Psoas muscle (tissue), 8 donors: ENCODE results near the gene DIAPH3. TPM values are rescaled to one million over a fixed set of nuclear protein-coding genes. Genes with fewer than 3 reads are reported as not detected.

Experiments used
- ATAC-seq, 4 donors: fragments of 200-7000 bp; cut with Tn5 transposase; one replicate each; pipeline ENCODE4 v1.9.1; 2020; ENCODE audit warnings: moderate library complexity in 3 of 4, mild to moderate bottlenecking in 2 of 4
- DNase-seq, 2 donors: peaks; one replicate each; pipeline ENCODE4 v3.0.0-alpha.2; 2020
- H3K27ac ChIP-seq: fragments of 200-600 bp; one replicate; pipeline ENCODE4 v1.8.0; 2022
- H3K27me3 ChIP-seq, 3 donors: fragments of 200-600 bp in 1 of 3; one replicate each; pipeline versions ENCODE4 v1.6.1 to v1.8.0; 2013 to 2022; ENCODE audit warnings: low read length in 2 of 3, mild to moderate bottlenecking in 2 of 3, moderate library complexity in 1 of 3; ENCODE audit not compliant: insufficient read depth in 3 of 3
- H3K36me3 ChIP-seq, 2 donors: fragments of 200-600 bp in 1 of 2; one replicate each; pipeline versions ENCODE4 v1.6.1 to v1.8.0; 2013 to 2022; ENCODE audit warnings: low read depth in 1 of 2, mild to moderate bottlenecking in 1 of 2, moderate library complexity in 1 of 2; ENCODE audit not compliant: insufficient read depth in 1 of 2
- H3K4me1 ChIP-seq: fragments of 200-600 bp; one replicate; pipeline ENCODE4 v1.8.0; 2022
- H3K4me3 ChIP-seq: fragments of 200-600 bp; one replicate; pipeline ENCODE4 v1.8.0; 2022; ENCODE audit warnings: mild to moderate bottlenecking
- H3K9me3 ChIP-seq: fragments of 200-600 bp; one replicate; pipeline ENCODE4 v1.8.0; 2022
- WGBS, 3 donors: extraction: QIAGEN DNeasy Blood & Tissue Kit; methylation state at CpG; one replicate each; pipeline versions ENCODE4 v1.1.6 to v1.1.7; 2013; 5-methylcytosine and 5-hydroxymethylcytosine counted together
- intact Hi-C, 2 donors: fragments of 100-400 bp; cut with DNase I; formaldehyde crosslinking; loops; one replicate each; pipeline versions ENCODE4 v1.11.0 to v1.14.2; 2022
- polyA plus RNA-seq, 3 donors: library from polyadenylated mRNA; stranded (reverse); fragments of 200-250 nt; gene quantifications; one replicate each; pipeline ENCODE4 v1.2.3, GENCODE V29; 2013
- total RNA-seq, 4 donors: library from RNA; stranded (reverse); fragmentation: NEBNext Ultra II Directional in 2 of 4; extraction: Animal tissue kit (Norgen Biotek cat#: 25700) in 2 of 4; gene quantifications; one replicate each; pipeline versions ENCODE4 v1.2.1 to v1.2.4, GENCODE V29; 2021 to 2023
- TF ChIP-seq, protein P1 (sequence below): fragments of 200-600 bp; IDR thresholded peaks from one replicate; pipeline ENCODE4 v1.8.0; 2022; ENCODE audit warnings: antibody characterized with exemption
- donor health status: healthy with polysubstance abuse.
- donor health status: DM: no; HTN: no; CAD: no; lungs with moderate emphysema.
- donor health status: Bipolar disorder and iron deficiency.
- donor health status: healthy.
- donor health status: DM: yes; HTN: yes; CAD: no.
- donor health status: DM: no; HTN: no; CAD: no.
- donor health status: DM: no; HTN: no; CAD: no.
- donor health status: DM: yes; HTN: yes; CAD: no.

DIAPH3 gene
- total and polyA plus RNA-seq, 7 donors: 0.03 to 0.10 (median 0.08) TPM; not detected in 4

DNA sequence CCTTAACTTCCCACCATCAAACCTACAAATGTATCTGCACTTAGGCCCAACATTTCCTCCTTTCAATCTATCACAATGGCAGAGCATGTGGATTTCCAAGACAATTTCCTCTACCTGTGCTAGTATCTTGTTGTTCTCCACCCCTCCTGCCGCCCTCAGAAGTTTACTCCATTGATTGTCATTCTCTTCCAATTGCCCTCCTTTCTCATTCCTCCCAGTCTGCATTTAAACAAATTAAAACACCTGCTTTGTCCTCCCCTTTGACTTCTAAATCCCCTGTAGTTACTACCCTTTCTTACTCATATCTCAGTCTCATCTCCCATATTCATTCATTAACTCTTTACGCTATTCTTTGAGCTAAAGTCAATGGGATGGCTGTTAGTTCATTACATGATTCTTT, 370.6 kb downstream of the DIAPH3 start:
- WGBS, 3 donors: 97 to 100% (median 98%) methylated on average over 2 of the region's 2 CpGs
- intact Hi-C loops: no loop called here
- Histone ChIP-seq H3K9me3 (no peaks in the 10 kb centered on the region), H3K27ac (no peak overlapping the region), H3K27me3 (no peaks in the 10 kb centered on the region), H3K4me1 (no peaks in the 10 kb centered on the region), H3K36me3 (no peaks in the 10 kb centered on the region), H3K4me3 (no peak overlapping the region)
- no peak for ATAC-seq
- TF ChIP-seq, protein P1, sequence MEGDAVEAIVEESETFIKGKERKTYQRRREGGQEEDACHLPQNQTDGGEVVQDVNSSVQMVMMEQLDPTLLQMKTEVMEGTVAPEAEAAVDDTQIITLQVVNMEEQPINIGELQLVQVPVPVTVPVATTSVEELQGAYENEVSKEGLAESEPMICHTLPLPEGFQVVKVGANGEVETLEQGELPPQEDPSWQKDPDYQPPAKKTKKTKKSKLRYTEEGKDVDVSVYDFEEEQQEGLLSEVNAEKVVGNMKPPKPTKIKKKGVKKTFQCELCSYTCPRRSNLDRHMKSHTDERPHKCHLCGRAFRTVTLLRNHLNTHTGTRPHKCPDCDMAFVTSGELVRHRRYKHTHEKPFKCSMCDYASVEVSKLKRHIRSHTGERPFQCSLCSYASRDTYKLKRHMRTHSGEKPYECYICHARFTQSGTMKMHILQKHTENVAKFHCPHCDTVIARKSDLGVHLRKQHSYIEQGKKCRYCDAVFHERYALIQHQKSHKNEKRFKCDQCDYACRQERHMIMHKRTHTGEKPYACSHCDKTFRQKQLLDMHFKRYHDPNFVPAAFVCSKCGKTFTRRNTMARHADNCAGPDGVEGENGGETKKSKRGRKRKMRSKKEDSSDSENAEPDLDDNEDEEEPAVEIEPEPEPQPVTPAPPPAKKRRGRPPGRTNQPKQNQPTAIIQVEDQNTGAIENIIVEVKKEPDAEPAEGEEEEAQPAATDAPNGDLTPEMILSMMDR: no peak
- DNase-seq: no peak

DNA sequence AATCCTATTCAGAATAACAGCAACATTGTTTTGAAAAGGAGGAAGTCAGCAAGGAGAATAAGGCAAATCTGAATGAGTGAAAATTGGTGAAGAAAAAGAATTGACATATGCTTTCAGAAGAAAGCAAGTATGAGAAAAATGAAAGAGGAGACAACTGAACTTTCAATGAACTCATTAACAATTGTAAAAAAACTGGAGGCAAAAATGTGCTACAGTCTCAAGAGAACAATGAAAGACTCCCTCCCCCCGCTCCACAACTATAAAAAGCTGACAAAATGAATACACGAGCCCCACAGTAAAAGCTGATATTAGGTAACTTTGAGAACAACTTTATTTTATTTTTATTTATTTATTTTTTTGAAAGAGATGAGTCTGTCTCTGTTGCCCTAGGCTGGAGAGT, 373.1 kb downstream of the DIAPH3 start:
- no peak overlapping the region for H3K27ac ChIP-seq
- no peaks in the 10 kb centered on the region for H3K27me3 ChIP-seq
- DNase-seq: no peak
- no peak overlapping the region for H3K4me3 ChIP-seq
- WGBS, 3 donors: 39 to 50% (median 43%) methylated on average over 2 of the region's 2 CpGs
- ATAC-seq: no peak
- H3K9me3 ChIP-seq: no peaks in the 10 kb centered on the region
- intact Hi-C loops: no loop called here
- no peaks in the 10 kb centered on the region for H3K36me3 ChIP-seq
- H3K4me1 ChIP-seq: no peaks in the 10 kb centered on the region
- TF ChIP-seq, protein P1: no peak

DNA sequence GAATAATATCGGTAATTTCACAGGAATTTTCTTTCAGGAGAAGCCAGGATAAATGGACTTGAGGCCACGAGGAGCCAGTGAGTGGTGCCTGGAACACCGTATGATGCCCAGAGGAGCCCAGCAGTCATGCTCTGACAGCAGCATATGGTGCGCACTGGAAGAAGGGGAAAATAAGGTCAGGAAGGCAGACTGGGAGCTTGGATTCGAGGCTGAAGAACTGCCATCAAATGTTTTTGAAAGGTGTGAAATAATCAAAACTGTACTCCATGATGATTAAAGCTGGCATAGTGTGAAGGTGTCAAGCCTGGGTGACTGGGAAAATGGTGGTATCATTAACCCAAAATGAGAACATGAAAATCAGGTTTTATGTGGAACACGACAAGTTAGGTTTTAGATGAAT, 374.2 kb downstream of the DIAPH3 start:
- intact Hi-C loops: no loop called here
- no peaks in the 10 kb centered on the region for H3K9me3 ChIP-seq
- no peak overlapping the region for H3K27ac ChIP-seq
- H3K36me3 ChIP-seq: no peaks in the 10 kb centered on the region
- TF ChIP-seq, protein P1: no peak
- no peak overlapping the region for H3K4me3 ChIP-seq
- ATAC-seq (no peak), DNase-seq (no peak)
- H3K4me1 ChIP-seq: no peaks in the 10 kb centered on the region
- H3K27me3 ChIP-seq: no peaks in the 10 kb centered on the region
- WGBS, 3 donors: 81 to 88% (median 82%) methylated on average over 6 of the region's 6 CpGs

DNA sequence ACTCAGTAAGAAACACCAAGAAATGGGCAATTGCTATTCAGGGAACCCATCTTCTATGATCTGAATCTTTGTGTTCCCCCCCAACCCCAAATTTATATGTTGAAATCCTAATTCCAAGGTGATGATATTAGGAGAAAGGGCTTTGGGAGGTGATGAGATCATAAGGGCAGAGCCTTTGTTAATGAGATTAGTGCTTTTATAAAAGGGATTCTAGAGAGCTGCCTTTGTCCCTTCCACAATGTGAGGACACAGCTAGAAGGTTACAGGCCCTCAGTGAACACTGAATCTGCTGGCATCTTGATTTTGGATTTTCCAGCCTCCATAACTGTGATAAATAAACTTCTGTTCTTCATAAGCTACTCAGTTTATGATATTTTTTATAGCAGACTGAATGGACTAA, 376.0 kb downstream of the DIAPH3 start:
- no peaks in the 10 kb centered on the region for H3K36me3 ChIP-seq
- ATAC-seq (no peak), DNase-seq (no peak)
- intact Hi-C loops: no loop called here
- H3K4me3 ChIP-seq: no peak overlapping the region
- TF ChIP-seq, protein P1: no peak
- H3K27ac ChIP-seq: no peak overlapping the region
- no peaks in the 10 kb centered on the region for H3K4me1 ChIP-seq
- H3K9me3 ChIP-seq: no peaks in the 10 kb centered on the region
- H3K27me3 ChIP-seq: no peaks in the 10 kb centered on the region

DNA sequence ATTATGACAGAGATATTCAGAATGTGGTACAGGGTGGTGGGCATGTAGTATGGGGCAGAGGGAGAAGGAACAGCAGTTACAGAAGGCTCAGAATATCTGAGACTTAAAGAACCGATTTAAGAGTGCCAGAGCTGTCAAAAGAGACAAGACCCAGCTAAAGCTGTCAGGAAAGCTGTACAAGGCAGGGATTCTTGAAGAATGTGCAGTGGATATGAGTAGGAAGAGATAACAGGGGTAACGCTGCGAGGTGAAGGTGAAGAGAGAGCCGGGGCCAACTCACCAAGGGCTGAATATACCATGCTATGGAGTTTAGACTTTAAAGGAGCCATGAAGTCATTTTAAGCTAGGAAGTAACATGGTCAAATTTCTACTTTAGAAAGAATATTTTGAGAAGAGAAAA, 381.0 kb downstream of the DIAPH3 start:
- TF ChIP-seq, protein P1: no peak
- no peaks in the 10 kb centered on the region for H3K27me3 ChIP-seq
- no peaks in the 10 kb centered on the region for H3K9me3 ChIP-seq
- intact Hi-C loops: no loop called here
- no peaks in the 10 kb centered on the region for H3K36me3 ChIP-seq
- ATAC-seq: no peak
- no peak overlapping the region for H3K4me3 ChIP-seq
- no peak overlapping the region for H3K27ac ChIP-seq
- 95 to 96% (median 96%) methylated on average over 4 of the region's 4 CpGs for whole genome bisulfite sequencing, 3 donors
- DNase-seq: no peak
- H3K4me1 ChIP-seq: no peaks in the 10 kb centered on the region
